ENCODE data around the gene ENDOD1.
"Not testable (repeated sequence)": the region's sequence is repeated elsewhere in the genome, so short reads cannot be mapped to it uniquely, and the experiment has no call there.

ENDOD1 gene

DNA sequence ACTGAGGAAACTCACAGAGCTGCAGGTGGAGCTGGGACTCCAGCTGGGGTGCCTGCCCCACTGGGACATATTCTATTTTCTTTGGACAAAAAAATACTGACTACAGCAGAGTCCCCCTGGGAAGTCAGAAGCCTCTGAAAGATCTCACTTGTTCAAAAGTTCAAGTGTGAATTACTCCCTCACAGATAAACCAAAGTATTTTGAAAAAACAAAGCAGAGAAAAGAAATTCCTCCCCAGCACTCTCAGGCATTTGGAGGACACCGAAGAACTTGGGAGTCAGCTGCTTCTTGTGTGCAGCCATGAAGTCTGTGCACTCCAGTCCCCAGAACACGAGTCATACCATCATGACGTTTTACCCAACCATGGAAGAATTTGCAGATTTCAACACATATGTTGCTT is 40.5 kb upstream of the ENDOD1 start, which contains the start of gene KDM4F:
Gene KDM4F (plus strand): TSS at position 301 of the 400 bp plus-strand sequence.
- not testable (repeated sequence) for H2AK5ac ChIP-seq (ENCODE audit: low read length); H3K23ac ChIP-seq (ENCODE audit: low read length); H3K27ac ChIP-seq (ENCODE audit: low read depth, low read length)

GRCh38 chr11:95050595-95051202 is 38.9 kb upstream of the ENDOD1 start:
- no peaks in the 10 kb centered on the region for H3K27me3 ChIP-seq (ENCODE audit: insufficient read depth, low read length, poor library complexity)
- no peak overlapping the region for H2BK120ac ChIP-seq (ENCODE audit: low read depth, low read length)
- H2BK5ac ChIP-seq (ENCODE audit: low read length): no peak overlapping the region
- H3K4me3 ChIP-seq (ENCODE audit: low read length): no peak overlapping the region
- H3K79me2 ChIP-seq (ENCODE audit: control insufficient read depth, insufficient read depth, low read length): no peaks in the 10 kb centered on the region
- no peak overlapping the region for H2BK15ac ChIP-seq (replicated peaks; ENCODE audit: low read depth)
- no peak overlapping the region for H3K4me2 ChIP-seq (ENCODE audit: low read length)
- no peak overlapping the region for H3K9ac ChIP-seq (ENCODE audit: low read length)
- H4K8ac ChIP-seq (ENCODE audit: low read depth, low read length): no peak overlapping the region
- no peak overlapping the region for H4K5ac ChIP-seq (ENCODE audit: low read length)
- no peaks in the 10 kb centered on the region for H3K79me1 ChIP-seq (ENCODE audit: low read length)
- H3K27ac ChIP-seq (ENCODE audit: low read depth, low read length): no peak overlapping the region
- no peak overlapping the region for H2AK5ac ChIP-seq (ENCODE audit: low read length)
- no CpG with 5 or more reads among the region's 22 CpGs for WGBS (ENCODE audit: extremely low coverage, insufficient coverage, low lambda C conversion rate)
- no peak overlapping the region for H3K23ac ChIP-seq (ENCODE audit: low read length)
- no peaks in the 10 kb centered on the region for H3K36me3 ChIP-seq (ENCODE audit: control insufficient read depth, insufficient read depth, low read length)
- H3K18ac ChIP-seq (ENCODE audit: low read length): no peak overlapping the region
- no peak for DNase-seq
- no peak overlapping the region for H3K56ac ChIP-seq (ENCODE audit: low read length)
- no peaks in the 10 kb centered on the region for H3K4me1 ChIP-seq (ENCODE audit: control insufficient read depth, low read depth, low read length)
- H3K4ac ChIP-seq (ENCODE audit: low read depth, low read length): no peak overlapping the region

More for the DNA sequence above, 40.5 kb upstream of the ENDOD1 start, which contains the start of gene KDM4F:
- not testable (repeated sequence) for H2BK5ac ChIP-seq (ENCODE audit: low read length); H4K8ac ChIP-seq (ENCODE audit: low read depth, low read length); H3K27me3 ChIP-seq (ENCODE audit: insufficient read depth, low read length, poor library complexity); H3K4me2 ChIP-seq (ENCODE audit: low read length); H3K36me3 ChIP-seq (ENCODE audit: control insufficient read depth, insufficient read depth, low read length); H3K79me2 ChIP-seq (ENCODE audit: control insufficient read depth, insufficient read depth, low read length); H3K18ac ChIP-seq (ENCODE audit: low read length); H4K5ac ChIP-seq (ENCODE audit: low read length); H3K4me1 ChIP-seq (ENCODE audit: control insufficient read depth, low read depth, low read length); H3K79me1 ChIP-seq (ENCODE audit: low read length); H3K4ac ChIP-seq (ENCODE audit: low read depth, low read length); H2BK15ac ChIP-seq (replicated peaks; ENCODE audit: low read depth); H2BK120ac ChIP-seq (ENCODE audit: low read depth, low read length); DNase-seq; H3K56ac ChIP-seq (ENCODE audit: low read length); H3K4me3 ChIP-seq (ENCODE audit: low read length); H3K9ac ChIP-seq (ENCODE audit: low read length)
- no CpG with 5 or more reads among the region's 3 CpGs for WGBS (ENCODE audit: extremely low coverage, insufficient coverage, low lambda C conversion rate)

DNA sequence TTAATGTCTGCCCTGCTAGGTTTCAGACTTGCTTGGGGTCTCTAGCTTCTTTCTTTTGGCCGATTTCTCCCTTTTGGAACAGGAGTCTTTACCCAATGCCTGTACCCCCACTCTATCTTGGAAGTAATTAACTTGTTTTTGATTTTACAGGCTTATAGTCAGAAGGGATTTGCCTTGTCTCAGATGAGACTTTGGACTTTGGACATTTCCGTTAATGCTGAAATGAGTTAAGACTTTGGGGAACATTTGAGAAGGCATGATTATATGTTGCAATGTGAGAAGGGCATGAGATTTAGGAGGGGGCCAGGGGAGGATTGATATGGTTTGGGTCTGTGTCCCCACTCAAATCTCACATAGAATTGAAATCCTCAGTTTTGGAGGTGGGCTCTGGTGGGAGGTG is 35.3 kb upstream of the ENDOD1 start:
- Histone ChIP-seq H2BK5ac (ENCODE audit: low read length) (no peak overlapping the region), H3K79me1 (ENCODE audit: low read length) (no peaks in the 10 kb centered on the region), H3K56ac (ENCODE audit: low read length) (no peak overlapping the region), H3K4me2 (ENCODE audit: low read length) (no peak overlapping the region), H3K23ac (ENCODE audit: low read length) (no peak overlapping the region), H2BK120ac (ENCODE audit: low read depth, low read length) (no peak overlapping the region), H4K5ac (ENCODE audit: low read length) (no peak overlapping the region), H3K9ac (ENCODE audit: low read length) (no peak overlapping the region), H3K18ac (ENCODE audit: low read length) (no peak overlapping the region), H3K27ac (ENCODE audit: low read depth, low read length) (no peak overlapping the region), H3K4ac (ENCODE audit: low read depth, low read length) (no peak overlapping the region), H3K4me1 (ENCODE audit: control insufficient read depth, low read depth, low read length) (no peaks in the 10 kb centered on the region), H3K79me2 (ENCODE audit: control insufficient read depth, insufficient read depth, low read length) (no peaks in the 10 kb centered on the region), H3K36me3 (ENCODE audit: control insufficient read depth, insufficient read depth, low read length) (no peaks in the 10 kb centered on the region), H4K8ac (ENCODE audit: low read depth, low read length) (no peak overlapping the region), H3K27me3 (ENCODE audit: insufficient read depth, low read length, poor library complexity) (no peaks in the 10 kb centered on the region), H3K4me3 (ENCODE audit: low read length) (no peak overlapping the region), H2AK5ac (ENCODE audit: low read length) (no peak overlapping the region), H2BK15ac (replicated peaks; ENCODE audit: low read depth) (no peak overlapping the region)
- no peak for DNase-seq
- WGBS (ENCODE audit: extremely low coverage, insufficient coverage, low lambda C conversion rate): no CpG with 5 or more reads among the region's 2 CpGs

DNA sequence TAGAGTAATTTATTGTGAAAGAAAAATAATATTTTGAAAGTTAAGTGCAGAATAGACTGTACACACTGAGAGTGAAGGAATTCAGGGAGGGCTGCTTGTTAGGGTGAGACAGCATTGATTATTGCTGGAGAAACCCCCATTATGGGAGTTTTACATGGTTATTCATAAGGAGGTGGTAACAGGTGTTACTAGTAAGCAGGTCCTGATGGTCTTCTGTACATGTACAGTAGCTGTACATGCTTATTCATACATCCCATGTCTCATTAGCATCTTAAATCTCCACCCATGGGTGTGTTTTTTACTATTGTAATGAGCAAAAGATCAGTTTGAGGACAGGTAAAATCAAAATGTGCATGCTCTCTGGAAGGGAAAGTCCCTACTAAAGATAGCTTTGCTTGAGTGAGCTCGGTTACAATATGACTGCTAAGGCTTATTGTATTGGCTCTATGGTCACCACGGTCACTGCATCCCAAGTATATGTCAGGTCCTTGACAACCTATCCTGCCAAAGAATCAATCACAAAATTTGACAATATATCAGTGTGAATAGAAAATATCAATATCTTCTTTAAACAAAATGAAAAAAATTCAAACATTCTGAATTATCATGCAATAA is 34.3 kb upstream of the ENDOD1 start:
- H4K5ac ChIP-seq (ENCODE audit: low read length): no peak overlapping the region

DNA sequence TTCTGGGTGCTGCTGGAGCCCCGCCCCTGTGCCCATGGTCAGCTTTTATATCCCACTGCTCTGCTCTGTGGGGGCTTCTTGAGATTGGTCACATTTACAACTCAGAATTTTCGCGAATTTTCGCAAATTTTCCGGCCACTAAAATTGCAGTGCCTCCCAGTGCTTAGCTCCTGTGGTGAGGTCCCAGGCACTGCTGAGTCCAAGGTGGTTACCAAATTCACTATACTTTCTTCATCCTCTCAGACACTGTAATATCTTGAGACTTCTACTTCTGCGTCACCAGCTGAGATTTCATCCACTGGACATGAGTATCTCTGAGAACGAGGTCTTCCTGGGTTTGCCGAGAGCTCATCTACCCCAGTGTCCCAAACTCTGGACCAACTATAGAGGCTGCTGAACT is 31.7 kb upstream of the ENDOD1 start:
- Histone ChIP-seq H2BK5ac (ENCODE audit: low read length) (no peak overlapping the region), H3K56ac (ENCODE audit: low read length) (no peak overlapping the region), H2BK120ac (ENCODE audit: low read depth, low read length) (no peak overlapping the region), H4K8ac (ENCODE audit: low read depth, low read length) (no peak overlapping the region), H3K18ac (ENCODE audit: low read length) (no peak overlapping the region), H3K4me3 (ENCODE audit: low read length) (no peak overlapping the region), H2BK15ac (replicated peaks; ENCODE audit: low read depth) (no peak overlapping the region), H3K9ac (ENCODE audit: low read length) (no peak overlapping the region), H3K27me3 (ENCODE audit: insufficient read depth, low read length, poor library complexity) (no peaks in the 10 kb centered on the region), H3K4me1 (ENCODE audit: control insufficient read depth, low read depth, low read length) (no peaks in the 10 kb centered on the region), H3K27ac (ENCODE audit: low read depth, low read length) (no peak overlapping the region), H3K23ac (ENCODE audit: low read length) (no peak overlapping the region), H3K79me1 (ENCODE audit: low read length) (no peaks in the 10 kb centered on the region), H4K5ac (ENCODE audit: low read length) (no peak overlapping the region), H3K4me2 (ENCODE audit: low read length) (no peak overlapping the region), H3K4ac (ENCODE audit: low read depth, low read length) (no peak overlapping the region), H2AK5ac (ENCODE audit: low read length) (no peak overlapping the region), H3K79me2 (ENCODE audit: control insufficient read depth, insufficient read depth, low read length) (no peaks in the 10 kb centered on the region), H3K36me3 (ENCODE audit: control insufficient read depth, insufficient read depth, low read length) (no peaks in the 10 kb centered on the region)
- no peak for DNase-seq
- WGBS (ENCODE audit: extremely low coverage, insufficient coverage, low lambda C conversion rate): no CpG with 5 or more reads among the region's 8 CpGs

More for the DNA sequence above, 34.3 kb upstream of the ENDOD1 start:
- WGBS (ENCODE audit: extremely low coverage, insufficient coverage, low lambda C conversion rate): no CpG with 5 or more reads among the region's 2 CpGs
- Histone ChIP-seq H3K4me2 (ENCODE audit: low read length) (no peak overlapping the region), H3K27ac (ENCODE audit: low read depth, low read length) (no peak overlapping the region), H3K79me1 (ENCODE audit: low read length) (no peaks in the 10 kb centered on the region), H2BK5ac (ENCODE audit: low read length) (no peak overlapping the region), H3K18ac (ENCODE audit: low read length) (no peak overlapping the region), H3K27me3 (ENCODE audit: insufficient read depth, low read length, poor library complexity) (no peaks in the 10 kb centered on the region), H4K8ac (ENCODE audit: low read depth, low read length) (no peak overlapping the region), H3K4me1 (ENCODE audit: control insufficient read depth, low read depth, low read length) (no peaks in the 10 kb centered on the region), H2BK15ac (replicated peaks; ENCODE audit: low read depth) (no peak overlapping the region), H3K56ac (ENCODE audit: low read length) (no peak overlapping the region), H3K9ac (ENCODE audit: low read length) (no peak overlapping the region), H3K4me3 (ENCODE audit: low read length) (no peak overlapping the region), H3K79me2 (ENCODE audit: control insufficient read depth, insufficient read depth, low read length) (no peaks in the 10 kb centered on the region), H2AK5ac (ENCODE audit: low read length) (no peak overlapping the region), H2BK120ac (ENCODE audit: low read depth, low read length) (no peak overlapping the region), H3K4ac (ENCODE audit: low read depth, low read length) (no peak overlapping the region), H3K23ac (ENCODE audit: low read length) (no peak overlapping the region), H3K36me3 (ENCODE audit: control insufficient read depth, insufficient read depth, low read length) (no peaks in the 10 kb centered on the region)
- DNase-seq: no peak

DNA sequence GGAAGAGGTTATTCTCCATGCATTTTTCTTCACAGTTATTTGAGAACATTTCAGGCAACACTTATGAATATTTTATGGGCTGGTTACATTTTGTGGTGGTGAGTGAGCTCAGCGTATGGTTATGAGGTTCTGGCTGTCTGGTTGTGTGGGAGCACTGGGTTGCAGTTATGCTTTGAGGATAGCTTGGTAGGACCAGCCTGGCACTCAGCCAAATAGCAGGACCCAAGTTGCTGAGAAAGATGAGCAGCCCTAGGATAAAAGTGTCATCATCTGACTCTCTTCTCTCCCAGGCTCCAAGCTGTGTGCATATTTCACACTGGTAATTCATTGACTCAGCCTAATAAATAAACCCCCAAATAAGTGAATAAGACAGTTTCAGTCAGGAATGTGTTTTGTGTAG is 31.0 kb upstream of the ENDOD1 start:
- no peak overlapping the region for H2BK120ac ChIP-seq (ENCODE audit: low read depth, low read length)
- H3K4me1 ChIP-seq (ENCODE audit: control insufficient read depth, low read depth, low read length): no peaks in the 10 kb centered on the region
- no peak overlapping the region for H4K8ac ChIP-seq (ENCODE audit: low read depth, low read length)
- H3K23ac ChIP-seq (ENCODE audit: low read length): no peak overlapping the region
- H3K18ac ChIP-seq (ENCODE audit: low read length): no peak overlapping the region
- no peak for DNase-seq
- H2BK5ac ChIP-seq (ENCODE audit: low read length): no peak overlapping the region
- H2AK5ac ChIP-seq (ENCODE audit: low read length): no peak overlapping the region
- no peaks in the 10 kb centered on the region for H3K79me1 ChIP-seq (ENCODE audit: low read length)
- no peak overlapping the region for H3K9ac ChIP-seq (ENCODE audit: low read length)
- no peak overlapping the region for H3K4me2 ChIP-seq (ENCODE audit: low read length)
- H2BK15ac ChIP-seq (replicated peaks; ENCODE audit: low read depth): no peak overlapping the region
- no peak overlapping the region for H3K56ac ChIP-seq (ENCODE audit: low read length)
- H3K27me3 ChIP-seq (ENCODE audit: insufficient read depth, low read length, poor library complexity): no peaks in the 10 kb centered on the region
- no peak overlapping the region for H4K5ac ChIP-seq (ENCODE audit: low read length)
- no peak overlapping the region for H3K27ac ChIP-seq (ENCODE audit: low read depth, low read length)
- WGBS (ENCODE audit: extremely low coverage, insufficient coverage, low lambda C conversion rate): no CpG with 5 or more reads among the region's 1 CpG
- H3K4ac ChIP-seq (ENCODE audit: low read depth, low read length): no peak overlapping the region
- no peak overlapping the region for H3K4me3 ChIP-seq (ENCODE audit: low read length)
- no peaks in the 10 kb centered on the region for H3K36me3 ChIP-seq (ENCODE audit: control insufficient read depth, insufficient read depth, low read length)
- H3K79me2 ChIP-seq (ENCODE audit: control insufficient read depth, insufficient read depth, low read length): no peaks in the 10 kb centered on the region

Data from mesendoderm (in vitro differentiated cells).